Fibroblast of lung (primary cell): Measurements from ENCODE around the gene ITSN1.

Source experiments
- EZH2 ChIP-seq: IDR thresholded peaks from 2 replicates; pipeline ENCODE4 v1.5.1; 2012; ENCODE audit warnings: low read length, control low read depth, mild to moderate bottlenecking; ENCODE audit errors: missing control alignments
- TF ChIP-seq, protein P1 (sequence below), 2 donors: IDR thresholded peaks in 1 of 2; conservative IDR thresholded peaks in 1 of 2; 1 replicate in 1 of 2; 2 replicates in 1 of 2; pipeline ENCODE4 v1.5.1; 2011 to 2012; ENCODE audit warnings: low read length in 2 of 2, control low read depth in 1 of 2, inconsistent platforms in 1 of 2, low read depth in 1 of 2, mild to moderate bottlenecking in 1 of 2

DNA sequence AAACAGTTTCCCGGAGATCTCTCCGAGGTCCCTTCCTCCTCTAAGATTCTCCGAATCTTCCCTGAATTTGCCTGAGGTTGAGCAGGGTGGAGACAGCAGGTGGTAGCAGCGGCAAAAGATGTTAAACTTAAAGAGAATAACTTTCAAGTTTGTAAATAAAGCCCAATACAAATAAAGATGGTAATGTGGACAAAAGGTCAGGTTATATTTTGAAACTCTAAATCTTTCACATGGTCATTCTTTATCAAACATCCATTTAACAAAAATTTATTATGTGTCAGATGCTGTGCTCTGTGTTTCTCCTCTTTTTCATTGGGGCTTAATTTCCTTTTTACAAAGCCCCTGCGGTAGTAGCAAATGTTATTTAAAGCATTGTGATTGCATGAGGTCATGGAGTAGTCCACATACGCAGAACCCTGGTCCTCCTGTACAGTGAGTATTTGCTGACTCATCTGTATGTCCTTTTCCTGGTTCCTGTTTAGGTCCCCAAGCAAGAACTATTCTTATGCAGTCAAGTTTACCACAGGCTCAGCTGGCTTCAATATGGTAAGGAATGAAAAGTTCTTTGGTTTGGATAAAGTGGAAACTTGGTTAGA is 119.2 kb downstream of the ITSN1 start:
- TF ChIP-seq, protein P1, sequence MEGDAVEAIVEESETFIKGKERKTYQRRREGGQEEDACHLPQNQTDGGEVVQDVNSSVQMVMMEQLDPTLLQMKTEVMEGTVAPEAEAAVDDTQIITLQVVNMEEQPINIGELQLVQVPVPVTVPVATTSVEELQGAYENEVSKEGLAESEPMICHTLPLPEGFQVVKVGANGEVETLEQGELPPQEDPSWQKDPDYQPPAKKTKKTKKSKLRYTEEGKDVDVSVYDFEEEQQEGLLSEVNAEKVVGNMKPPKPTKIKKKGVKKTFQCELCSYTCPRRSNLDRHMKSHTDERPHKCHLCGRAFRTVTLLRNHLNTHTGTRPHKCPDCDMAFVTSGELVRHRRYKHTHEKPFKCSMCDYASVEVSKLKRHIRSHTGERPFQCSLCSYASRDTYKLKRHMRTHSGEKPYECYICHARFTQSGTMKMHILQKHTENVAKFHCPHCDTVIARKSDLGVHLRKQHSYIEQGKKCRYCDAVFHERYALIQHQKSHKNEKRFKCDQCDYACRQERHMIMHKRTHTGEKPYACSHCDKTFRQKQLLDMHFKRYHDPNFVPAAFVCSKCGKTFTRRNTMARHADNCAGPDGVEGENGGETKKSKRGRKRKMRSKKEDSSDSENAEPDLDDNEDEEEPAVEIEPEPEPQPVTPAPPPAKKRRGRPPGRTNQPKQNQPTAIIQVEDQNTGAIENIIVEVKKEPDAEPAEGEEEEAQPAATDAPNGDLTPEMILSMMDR (conservative IDR thresholded peaks at IDR 0.05 in 1 of 2, IDR thresholded peaks at IDR 0.05 in 1 of 2; ENCODE audit: low read depth in 1 of 2, low read length in 2 of 2) = no peak
- no peak for TF ChIP-seq EZH2
